SK-N-MC (cell line): ENCODE measurements around the gene ADAMTS17.
"Not testable (repeated sequence)": the region's sequence is repeated elsewhere in the genome, so short reads cannot be mapped to it uniquely, and the experiment has no call there.

ENCODE experiments used
- DNase-seq: peaks from one replicate; pipeline ENCODE4 v3.0.0-alpha.2; 2011; ENCODE audit warnings: low read depth, low spot score
- H3K27ac ChIP-seq: fragments of 200-600 bp; sonication (generic); 2 replicates; pipeline ENCODE4 v1.5.1; 2016; ENCODE audit warnings: mixed run types
- H3K36me3 ChIP-seq: fragments of 200-600 bp; sonication (generic); 2 replicates; pipeline ENCODE4 v1.6.1; 2017; ENCODE audit warnings: antibody characterized with exemption, low read length, mixed read lengths; ENCODE audit not compliant: insufficient read depth
- H3K4me3 ChIP-seq: fragments of 200-600 bp; sonication (generic); 2 replicates; pipeline ENCODE4 v1.5.1; 2016
- H3K9ac ChIP-seq: fragments of 200-600 bp; sonication (generic); 2 replicates; pipeline ENCODE4 v1.8.0; 2017; ENCODE audit warnings: mixed run types, mixed read lengths; ENCODE audit not compliant: insufficient read length
- H3K9me3 ChIP-seq: fragments of 200-600 bp; sonication (generic); 2 replicates; pipeline ENCODE4 v1.6.1; 2017; ENCODE audit warnings: low read depth, mild to moderate bottlenecking, antibody characterized with exemption, low read length, moderate library complexity, mixed read lengths
- EZH2 ChIP-seq: fragments of 200-600 bp; sonication (generic); IDR thresholded peaks from one replicate; pipeline ENCODE4 v1.6.1; 2017; ENCODE audit warnings: antibody characterized with exemption
- FOXP2 ChIP-seq: optimal IDR thresholded peaks from 2 replicates; pipeline ENCODE3; 2011; ENCODE audit warnings: mild to moderate bottlenecking, moderate library complexity; ENCODE audit not compliant: insufficient read depth; ENCODE audit errors: extremely low read length, control extremely low read depth
- POLR2AphosphoS5 ChIP-seq: IDR thresholded peaks from 2 replicates; pipeline ENCODE4 v1.6.1; 2012; ENCODE audit warnings: mild to moderate bottlenecking, low read depth, low read length, borderline replicate concordance

Gene ADAMTS17

GRCh38 chr15:99984491-99985243, 357.1 kb downstream of the ADAMTS17 start:
- Histone ChIP-seq H3K9me3 (no peaks in the 10 kb centered on the region), H3K36me3 (no peaks in the 10 kb centered on the region), H3K9ac (no peak overlapping the region), H3K4me3 (no peak overlapping the region), H3K27ac (no peak overlapping the region)
- no peak for DNase-seq
- TF ChIP-seq EZH2 (no peak), FOXP2 (no peak), POLR2AphosphoS5 (no peak)

GRCh38 chr15:99983886-99984286, 357.9 kb downstream of the ADAMTS17 start:
- no peaks in the 10 kb centered on the region for H3K36me3 ChIP-seq
- H3K9me3 ChIP-seq = no peaks in the 10 kb centered on the region
- no peak overlapping the region for H3K27ac ChIP-seq
- TF ChIP-seq FOXP2 = no peak
- no peak for TF ChIP-seq EZH2
- TF ChIP-seq POLR2AphosphoS5 = no peak
- no peak for DNase-seq
- no peak overlapping the region for H3K9ac ChIP-seq
- H3K4me3 ChIP-seq = peak overlapping the region; percentile 57

GRCh38 chr15:99983171-99983885, 358.4 kb downstream of the ADAMTS17 start:
- no peaks in the 10 kb centered on the region for H3K9me3 ChIP-seq
- H3K36me3 ChIP-seq = no peaks in the 10 kb centered on the region
- DNase-seq = no peak
- H3K9ac ChIP-seq = no peak overlapping the region
- TF ChIP-seq POLR2AphosphoS5 (no peak), FOXP2 (peak; percentile 50)
- H3K4me3 ChIP-seq = peak overlapping the region; percentile 57
- H3K27ac ChIP-seq = no peak overlapping the region

GRCh38 chr15:99982662-99983061, 359.1 kb downstream of the ADAMTS17 start:
- Histone ChIP-seq H3K9ac (no peak overlapping the region), H3K27ac (no peak overlapping the region), H3K9me3 (no peaks in the 10 kb centered on the region), H3K4me3 (no peak overlapping the region), H3K36me3 (no peaks in the 10 kb centered on the region)
- no peak for DNase-seq
- TF ChIP-seq EZH2 = no peak
- no peak for TF ChIP-seq FOXP2
- TF ChIP-seq POLR2AphosphoS5 = no peak

- Histone ChIP-seq H3K9ac (no peak overlapping the region), H3K9me3 (no peaks in the 10 kb centered on the region), H3K27ac (no peak overlapping the region), H3K36me3 (no peaks in the 10 kb centered on the region), H3K4me3 (no peak overlapping the region)
- DNase-seq = no peak
- TF ChIP-seq FOXP2 = no peak
- TF ChIP-seq EZH2 = no peak
- TF ChIP-seq POLR2AphosphoS5 = no peak
Observed at GRCh38 chr15:99981839-99982658, 359.7 kb downstream of the ADAMTS17 start.

- Histone ChIP-seq H3K4me3 (no peak overlapping the region), H3K27ac (no peak overlapping the region), H3K36me3 (no peaks in the 10 kb centered on the region), H3K9me3 (no peaks in the 10 kb centered on the region), H3K9ac (no peak overlapping the region)
- TF ChIP-seq FOXP2 = no peak
- TF ChIP-seq POLR2AphosphoS5 = no peak
- no peak for TF ChIP-seq EZH2
- DNase-seq = no peak
Observed at GRCh38 chr15:99981191-99981647, 360.6 kb downstream of the ADAMTS17 start.

- Histone ChIP-seq H3K36me3 (no peaks in the 10 kb centered on the region), H3K9me3 (no peaks in the 10 kb centered on the region), H3K4me3 (no peak overlapping the region), H3K27ac (no peak overlapping the region), H3K9ac (no peak overlapping the region)
- no peak for DNase-seq
- TF ChIP-seq FOXP2 = no peak
- no peak for TF ChIP-seq EZH2
- no peak for TF ChIP-seq POLR2AphosphoS5
Observed at GRCh38 chr15:99980752-99981151, 361.0 kb downstream of the ADAMTS17 start.

- H3K36me3 ChIP-seq, H3K9me3 ChIP-seq, H3K27ac ChIP-seq, H3K9ac ChIP-seq, H3K4me3 ChIP-seq, DNase-seq: not testable (repeated sequence)
Observed at GRCh38 chr15:99979886-99980285, 361.9 kb downstream of the ADAMTS17 start.
